GM23248 (cell line): ENCODE measurements around the gene ARRDC1.

Experiments used
- EZH2 ChIP-seq: fragments of 200-600 bp; sonication (generic); IDR thresholded peaks from 2 replicates; pipeline ENCODE4 v1.6.1; 2018; ENCODE audit warnings: antibody characterized with exemption, mild to moderate bottlenecking; ENCODE audit not compliant: insufficient read depth, poor library complexity, severe bottlenecking
- EZH2phosphoT487 ChIP-seq: fragments of 200-600 bp; sonication (generic); IDR thresholded peaks from 2 replicates; pipeline ENCODE4 v1.6.1; 2018; ENCODE audit warnings: antibody characterized with exemption, moderate library complexity, mild to moderate bottlenecking, low read depth; ENCODE audit not compliant: insufficient read depth

DNA sequence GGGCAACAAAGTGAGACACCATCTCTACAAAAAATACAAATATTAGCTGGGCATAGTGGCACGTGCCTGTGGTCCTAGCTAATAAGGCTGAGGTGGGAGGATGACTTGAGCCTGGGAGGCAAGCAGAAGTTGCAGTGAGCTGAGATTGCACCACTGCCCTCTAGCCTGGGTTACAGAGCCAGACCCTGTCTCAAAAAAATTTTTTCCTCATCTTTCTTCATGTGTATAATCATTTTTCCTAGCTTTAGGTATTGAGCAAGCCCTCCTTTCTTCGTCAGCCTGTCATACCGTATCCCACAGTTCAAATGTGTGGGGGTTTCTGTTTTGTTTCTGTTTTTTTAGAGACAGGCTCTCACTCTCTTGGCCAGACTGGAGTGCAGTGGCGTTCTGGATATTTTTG, 54.7 kb downstream of the ARRDC1 start:
- TF ChIP-seq EZH2 (no peak), EZH2phosphoT487 (no peak)
